Stimulated activated CD8-positive, alpha-beta memory T cell treated with anti-CD3 and anti-CD28 coated beads, Interleukin-15, amount 100 ng/mL, for 1 hour (primary cell): ENCODE results near the gene UNC5B.

Source experiments
- DNase-seq: peaks from one replicate; pipeline ENCODE4 v3.0.0-alpha.2; 2020; ENCODE audit warnings: low read depth

UNC5B gene

GRCh38 chr10:71344154-71344925 is 132.0 kb downstream of the UNC5B start:
- no peak for DNase-seq

- no peak for DNase-seq
Measured at GRCh38 chr10:71344993-71345480, 132.7 kb downstream of the UNC5B start.

GRCh38 chr10:71345694-71346093 is 133.3 kb downstream of the UNC5B start:
- DNase-seq = no peak

GRCh38 chr10:71346731-71347130 is 134.4 kb downstream of the UNC5B start:
- no peak for DNase-seq

GRCh38 chr10:71347587-71348395 is 135.4 kb downstream of the UNC5B start:
- no peak for DNase-seq

GRCh38 chr10:71348850-71349249 is 136.5 kb downstream of the UNC5B start:
- no peak for DNase-seq

- no peak for DNase-seq
Measured at GRCh38 chr10:71349406-71349805, 137.0 kb downstream of the UNC5B start.

- DNase-seq = no peak
Measured at GRCh38 chr10:71351087-71351486, 138.7 kb downstream of the UNC5B start.

GRCh38 chr10:71351628-71352319 is 139.4 kb downstream of the UNC5B start:
- DNase-seq = no peak
